ENCODE measurements around the gene BZW2. TPM values are rescaled to one million over a fixed set of nuclear protein-coding genes. Genes with fewer than 3 reads are reported as not detected.

The BZW2 gene
- total RNA-seq, 1 donor from 2014 or later, result 369 TPM

Other genes with a start within 250 kb of the BZW2 start
- 7.1 TPM for gene CRPPA, start 224.6 kb upstream of the BZW2 start, total RNA-seq
- 1.0 TPM for gene SOSTDC1, start 180.4 kb upstream of the BZW2 start, total RNA-seq
- not detected for gene LRRC72, start 119.4 kb upstream of the BZW2 start, total RNA-seq
- gene ANKMY2, start 427 bp upstream of the BZW2 start, total RNA-seq, result 21.9 TPM
- gene TSPAN13, start 107.6 kb downstream of the BZW2 start, total RNA-seq, result 16.7 TPM
- gene AGR2, start 158.8 kb downstream of the BZW2 start, total RNA-seq, result not detected
- not detected for gene AGR3, start 235.8 kb downstream of the BZW2 start, total RNA-seq

All from Right ventricle myocardium inferior (tissue), 1 donor.